Choroid plexus epithelial cell (primary cell): Measurements from ENCODE around the gene BCAR3.
A peak's percentile ranks its signal among the peaks of the same experiment; 100 is the strongest.
"Not testable (repeated sequence)": the region's sequence is repeated elsewhere in the genome, so short reads cannot be mapped to it uniquely, and the experiment has no call there.

Source experiments
- DNase-seq: peaks from one replicate; pipeline ENCODE4 v3.0.0-alpha.2; 2010; ENCODE audit warnings: low read depth
- H3K4me3 ChIP-seq: 2 replicates; pipeline ENCODE4 v1.5.1; 2011; ENCODE audit warnings: low read depth, mild to moderate bottlenecking, control low read depth, low read length, moderate library complexity
- CTCF ChIP-seq: conservative IDR thresholded peaks from 2 replicates; pipeline ENCODE4 v1.5.1; 2011; ENCODE audit warnings: low read depth, mild to moderate bottlenecking, control low read depth, inconsistent platforms, low read length, moderate library complexity

Gene BCAR3

GRCh38 chr1:93675931-93676330 lies 5.7 kb downstream of the BCAR3 start:
- no peak overlapping the region for H3K4me3 ChIP-seq
- DNase-seq = no peak
- no peak for TF ChIP-seq CTCF

- no peak for TF ChIP-seq CTCF
- no peak for DNase-seq
- no peak overlapping the region for H3K4me3 ChIP-seq
These were observed 6.4 kb downstream of the BCAR3 start for GRCh38 chr1:93675271-93675670.

- H3K4me3 ChIP-seq, DNase-seq: not testable (repeated sequence)
These were observed 7.6 kb downstream of the BCAR3 start for GRCh38 chr1:93674071-93674470.

GRCh38 chr1:93673163-93673829 lies 8.3 kb downstream of the BCAR3 start:
- TF ChIP-seq CTCF = no peak

GRCh38 chr1:93672477-93673162 lies 9.0 kb downstream of the BCAR3 start:
- DNase-seq = no peak
- H3K4me3 ChIP-seq = no peak overlapping the region
- no peak for TF ChIP-seq CTCF

More at GRCh38 chr1:93673163-93673829, 8.3 kb downstream of the BCAR3 start:
- peak; percentile 77 for DNase-seq
- H3K4me3 ChIP-seq = no peak overlapping the region

GRCh38 chr1:93672069-93672468 lies 9.6 kb downstream of the BCAR3 start:
- no peak overlapping the region for H3K4me3 ChIP-seq
- peak; percentile 95 for DNase-seq
- TF ChIP-seq CTCF = no peak

- no peak for TF ChIP-seq CTCF
These were observed 10.5 kb downstream of the BCAR3 start for GRCh38 chr1:93671099-93671621.

More at GRCh38 chr1:93671099-93671621, 10.5 kb downstream of the BCAR3 start:
- DNase-seq = no peak
- no peak overlapping the region for H3K4me3 ChIP-seq
